Measurements from ENCODE around the gene WFDC10A. TPM values are rescaled to one million over a fixed set of nuclear protein-coding genes. Genes with fewer than 3 reads are reported as not detected.

The WFDC10A gene
- total RNA-seq, 4 donors from 2014 or later, result not detected

- WGBS, result 39% methylated on average over 1 of the region's 1 CpG
- no peak overlapping the region for H3K4me3 ChIP-seq
- H3K9me3 ChIP-seq, result no peaks in the 10 kb centered on the region
- H3K36me3 ChIP-seq, result no peaks in the 10 kb centered on the region
- no peak for DNase-seq (ENCODE audit: low spot score in 2 of 2)
- no peaks in the 10 kb centered on the region for H3K4me1 ChIP-seq
- no peak for TF ChIP-seq CTCF (IDR thresholded peaks at IDR 0.05)
- no peak for TF ChIP-seq POLR2AphosphoS5 (IDR thresholded peaks at IDR 0.05)
- no peak for TF ChIP-seq POLR2A (IDR thresholded peaks at IDR 0.05)
- no peak for TF ChIP-seq EP300 (IDR thresholded peaks at IDR 0.05)
- H3K27ac ChIP-seq, result no peak overlapping the region
- H3K27me3 ChIP-seq, result peaks cover 3% of the 10 kb centered on the region
Observed at GRCh38 chr20:45589725-45590124, 39.8 kb upstream of the WFDC10A start.

- H3K4me3 ChIP-seq, result no peak overlapping the region
- H3K27ac ChIP-seq, result no peak overlapping the region
- H3K4me1 ChIP-seq, result no peaks in the 10 kb centered on the region
- no peaks in the 10 kb centered on the region for H3K9me3 ChIP-seq
- TF ChIP-seq POLR2A (IDR thresholded peaks at IDR 0.05) (no peak), CTCF (IDR thresholded peaks at IDR 0.05) (peak in 1 of 2 donors; percentile 14)
- 62% methylated on average over 5 of the region's 5 CpGs for WGBS
- DNase-seq (ENCODE audit: low spot score in 2 of 2), result no peak
- H3K36me3 ChIP-seq, result no peaks in the 10 kb centered on the region
- peaks cover 9% of the 10 kb centered on the region for H3K27me3 ChIP-seq
Observed at GRCh38 chr20:45592574-45593189, 36.9 kb upstream of the WFDC10A start.

GRCh38 chr20:45593498-45593897, 36.0 kb upstream of the WFDC10A start:
- no peaks in the 10 kb centered on the region for H3K36me3 ChIP-seq
- peaks cover 11% of the 10 kb centered on the region for H3K27me3 ChIP-seq
- no peak for DNase-seq (ENCODE audit: low spot score in 2 of 2)
- H3K9me3 ChIP-seq, result no peaks in the 10 kb centered on the region
- H3K4me3 ChIP-seq, result no peak overlapping the region
- TF ChIP-seq CTCF (IDR thresholded peaks at IDR 0.05) (no peak), POLR2A (IDR thresholded peaks at IDR 0.05) (no peak), POLR2AphosphoS5 (IDR thresholded peaks at IDR 0.05) (no peak), EP300 (IDR thresholded peaks at IDR 0.05) (no peak)
- 0% methylated on average over 1 of the region's 1 CpG for WGBS
- no peak overlapping the region for H3K27ac ChIP-seq
- H3K4me1 ChIP-seq, result no peaks in the 10 kb centered on the region

GRCh38 chr20:45595235-45595634, 34.3 kb upstream of the WFDC10A start:
- TF ChIP-seq POLR2AphosphoS5 (IDR thresholded peaks at IDR 0.05) (no peak), CTCF (IDR thresholded peaks at IDR 0.05) (no peak), POLR2A (IDR thresholded peaks at IDR 0.05) (no peak), EP300 (IDR thresholded peaks at IDR 0.05) (no peak)
- Histone ChIP-seq H3K4me3 (no peak overlapping the region), H3K4me1 (no peaks in the 10 kb centered on the region), H3K9me3 (no peaks in the 10 kb centered on the region), H3K27me3 (peaks cover 19% of the 10 kb centered on the region), H3K36me3 (no peaks in the 10 kb centered on the region), H3K27ac (no peak overlapping the region)
- WGBS, result 0% methylated on average over 1 of the region's 1 CpG
- no peak for DNase-seq (ENCODE audit: low spot score in 2 of 2)

- WGBS, result 96% methylated on average over 1 of the region's 1 CpG
- no peak for DNase-seq (ENCODE audit: low spot score in 2 of 2)
- H3K4me3 ChIP-seq, result no peak overlapping the region
Observed at GRCh38 chr20:45607810-45608209, 21.7 kb upstream of the WFDC10A start.

GRCh38 chr20:45611054-45611453, 18.5 kb upstream of the WFDC10A start:
- Histone ChIP-seq H3K9me3 (no peaks in the 10 kb centered on the region), H3K27ac (no peak overlapping the region), H3K36me3 (no peaks in the 10 kb centered on the region), H3K27me3 (no peaks in the 10 kb centered on the region), H3K4me1 (no peaks in the 10 kb centered on the region), H3K4me3 (no peak overlapping the region)
- TF ChIP-seq POLR2AphosphoS5 (IDR thresholded peaks at IDR 0.05) (no peak), POLR2A (IDR thresholded peaks at IDR 0.05) (no peak), CTCF (IDR thresholded peaks at IDR 0.05) (no peak), EP300 (IDR thresholded peaks at IDR 0.05) (no peak)
- 38% methylated on average over 4 of the region's 4 CpGs for WGBS
- DNase-seq (ENCODE audit: low spot score in 2 of 2), result no peak

More at GRCh38 chr20:45607810-45608209, 21.7 kb upstream of the WFDC10A start:
- TF ChIP-seq POLR2AphosphoS5 (IDR thresholded peaks at IDR 0.05), result no peak
- no peak for TF ChIP-seq POLR2A (IDR thresholded peaks at IDR 0.05)
- no peak for TF ChIP-seq EP300 (IDR thresholded peaks at IDR 0.05)
- no peaks in the 10 kb centered on the region for H3K27me3 ChIP-seq
- H3K9me3 ChIP-seq, result no peaks in the 10 kb centered on the region
- H3K36me3 ChIP-seq, result no peaks in the 10 kb centered on the region
- H3K4me1 ChIP-seq, result no peaks in the 10 kb centered on the region
- no peak overlapping the region for H3K27ac ChIP-seq

Data from suprapubic skin (tissue), 4 donors.